Activated naive CD8-positive, alpha-beta T cell treated with anti-CD3 and anti-CD28 coated beads for 36 hours (primary cell): ENCODE measurements around the gene SIAE. TPM values are rescaled to one million over a fixed set of nuclear protein-coding genes. Genes with fewer than 3 reads are reported as not detected.
A peak's percentile ranks its signal among the peaks of the same experiment; 100 is the strongest.

Experiments
- DNase-seq: peaks from one replicate; pipeline ENCODE4 v3.0.0; 2021
- H3K27ac Mint-ChIP-seq: one replicate; pipeline ENCODE4 v1.8.0; 2022; ENCODE audit warnings: mild to moderate bottlenecking, moderate library complexity, mixed read lengths
- H3K27me3 Mint-ChIP-seq: one replicate; pipeline ENCODE4 v1.8.0; 2022; ENCODE audit warnings: mild to moderate bottlenecking, mixed read lengths
- H3K36me3 Mint-ChIP-seq: one replicate; pipeline ENCODE4 v1.8.0; 2021; ENCODE audit warnings: mild to moderate bottlenecking, mixed read lengths
- H3K4me1 Mint-ChIP-seq: one replicate; pipeline ENCODE4 v1.8.0; 2021; ENCODE audit warnings: mixed read lengths
- H3K4me3 Mint-ChIP-seq: one replicate; pipeline ENCODE4 v1.8.0; 2022; ENCODE audit warnings: mild to moderate bottlenecking, moderate library complexity, mixed read lengths
- H3K9me3 Mint-ChIP-seq: one replicate; pipeline ENCODE4 v1.8.0; 2022; ENCODE audit warnings: mixed read lengths
- total RNA-seq, 2 experiments: library from RNA; stranded (reverse); gene quantifications; one replicate each; pipeline ENCODE4 v1.2.3, GENCODE V29; 2021

The SIAE gene, protein sequence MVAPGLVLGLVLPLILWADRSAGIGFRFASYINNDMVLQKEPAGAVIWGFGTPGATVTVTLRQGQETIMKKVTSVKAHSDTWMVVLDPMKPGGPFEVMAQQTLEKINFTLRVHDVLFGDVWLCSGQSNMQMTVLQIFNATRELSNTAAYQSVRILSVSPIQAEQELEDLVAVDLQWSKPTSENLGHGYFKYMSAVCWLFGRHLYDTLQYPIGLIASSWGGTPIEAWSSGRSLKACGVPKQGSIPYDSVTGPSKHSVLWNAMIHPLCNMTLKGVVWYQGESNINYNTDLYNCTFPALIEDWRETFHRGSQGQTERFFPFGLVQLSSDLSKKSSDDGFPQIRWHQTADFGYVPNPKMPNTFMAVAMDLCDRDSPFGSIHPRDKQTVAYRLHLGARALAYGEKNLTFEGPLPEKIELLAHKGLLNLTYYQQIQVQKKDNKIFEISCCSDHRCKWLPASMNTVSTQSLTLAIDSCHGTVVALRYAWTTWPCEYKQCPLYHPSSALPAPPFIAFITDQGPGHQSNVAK
- total RNA-seq, result 1 to 10 TPM; 4.5 to 6.9 TPM

GRCh38 chr11:124673333-124674167 lies at the start of gene SIAE, which contains the start of gene SPA17:
SIAE (minus strand) TSS chr11:124673739; CDS start chr11:124673708, 31 bp downstream.
SPA17 (plus strand) TSS chr11:124673904; CDS start chr11:124675265, 1,361 bp downstream.
- H3K27me3 Mint-ChIP-seq, result no peaks in the 10 kb centered on the region
- H3K4me3 Mint-ChIP-seq, result peak within 1 kb of the TSS; percentile 92
- H3K9me3 Mint-ChIP-seq, result peaks cover 4% of the 10 kb centered on the region
- H3K4me1 Mint-ChIP-seq, result peaks cover 21% of the 10 kb centered on the region
- peak within 1 kb of the TSS; percentile 90 for H3K27ac Mint-ChIP-seq
- DNase-seq, result peak; percentile 91
- peaks cover 6% of the 10 kb centered on the region for H3K36me3 Mint-ChIP-seq

- H3K27ac Mint-ChIP-seq, result no peak overlapping the region
These were observed 48.6 kb upstream of the SIAE start for GRCh38 chr11:124722176-124722575.

DNA sequence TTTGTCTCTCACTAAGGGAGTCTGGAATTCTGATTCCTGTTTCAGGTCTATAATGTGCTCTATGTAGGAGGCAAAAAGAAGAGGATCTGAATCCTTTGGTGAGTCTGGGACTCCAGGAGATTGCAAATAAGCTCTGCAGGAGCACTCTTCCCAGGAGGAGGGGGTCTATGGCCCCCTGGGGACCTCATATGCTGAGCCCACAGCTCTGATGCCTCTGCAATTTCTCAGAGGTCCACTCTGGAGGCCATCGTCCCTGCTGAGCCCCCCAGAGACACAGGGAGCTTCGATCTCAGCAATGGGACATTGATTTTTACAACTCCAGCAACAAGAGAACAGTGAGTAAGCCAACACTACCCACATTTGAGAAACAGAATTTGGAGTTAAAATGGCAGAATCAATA lies 46.0 kb upstream of the SIAE start:
- H3K27me3 Mint-ChIP-seq, result peaks cover 63% of the 10 kb centered on the region
- H3K4me1 Mint-ChIP-seq, result peaks cover 26% of the 10 kb centered on the region
- no peaks in the 10 kb centered on the region for H3K36me3 Mint-ChIP-seq
- no peak overlapping the region for H3K27ac Mint-ChIP-seq
- H3K4me3 Mint-ChIP-seq, result no peak overlapping the region
- no peaks in the 10 kb centered on the region for H3K9me3 Mint-ChIP-seq
- no peak for DNase-seq

More at GRCh38 chr11:124722176-124722575, 48.6 kb upstream of the SIAE start:
- no peak overlapping the region for H3K4me3 Mint-ChIP-seq
- no peak for DNase-seq
- H3K36me3 Mint-ChIP-seq, result no peaks in the 10 kb centered on the region
- peaks cover 52% of the 10 kb centered on the region for H3K27me3 Mint-ChIP-seq
- peaks cover 35% of the 10 kb centered on the region for H3K4me1 Mint-ChIP-seq
- H3K9me3 Mint-ChIP-seq, result no peaks in the 10 kb centered on the region

DNA sequence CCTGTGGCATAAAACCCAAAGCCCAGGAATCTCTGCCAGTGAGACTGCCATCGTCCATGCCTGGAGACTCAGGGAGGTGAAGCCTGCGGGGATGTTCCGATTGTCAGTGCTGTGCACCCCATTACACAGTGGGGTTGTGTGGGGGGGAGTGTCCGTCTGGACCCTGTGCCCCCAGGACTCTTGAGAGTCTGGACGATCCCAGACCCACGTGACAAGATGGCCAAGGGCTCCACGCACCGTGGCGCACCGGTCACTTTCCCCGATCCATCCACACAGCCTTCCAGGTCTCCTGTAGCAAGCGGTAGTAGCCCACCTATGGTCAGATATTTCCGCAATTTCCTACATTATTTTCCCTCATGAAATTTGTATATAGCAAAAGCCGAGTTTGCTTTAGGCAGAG lies 45.3 kb upstream of the SIAE start:
- DNase-seq, result no peak
- H3K27ac Mint-ChIP-seq, result no peak overlapping the region
- H3K4me3 Mint-ChIP-seq, result no peak overlapping the region
- H3K36me3 Mint-ChIP-seq, result no peaks in the 10 kb centered on the region
- H3K27me3 Mint-ChIP-seq, result peaks cover 64% of the 10 kb centered on the region
- H3K4me1 Mint-ChIP-seq, result peaks cover 21% of the 10 kb centered on the region
- no peaks in the 10 kb centered on the region for H3K9me3 Mint-ChIP-seq

DNA sequence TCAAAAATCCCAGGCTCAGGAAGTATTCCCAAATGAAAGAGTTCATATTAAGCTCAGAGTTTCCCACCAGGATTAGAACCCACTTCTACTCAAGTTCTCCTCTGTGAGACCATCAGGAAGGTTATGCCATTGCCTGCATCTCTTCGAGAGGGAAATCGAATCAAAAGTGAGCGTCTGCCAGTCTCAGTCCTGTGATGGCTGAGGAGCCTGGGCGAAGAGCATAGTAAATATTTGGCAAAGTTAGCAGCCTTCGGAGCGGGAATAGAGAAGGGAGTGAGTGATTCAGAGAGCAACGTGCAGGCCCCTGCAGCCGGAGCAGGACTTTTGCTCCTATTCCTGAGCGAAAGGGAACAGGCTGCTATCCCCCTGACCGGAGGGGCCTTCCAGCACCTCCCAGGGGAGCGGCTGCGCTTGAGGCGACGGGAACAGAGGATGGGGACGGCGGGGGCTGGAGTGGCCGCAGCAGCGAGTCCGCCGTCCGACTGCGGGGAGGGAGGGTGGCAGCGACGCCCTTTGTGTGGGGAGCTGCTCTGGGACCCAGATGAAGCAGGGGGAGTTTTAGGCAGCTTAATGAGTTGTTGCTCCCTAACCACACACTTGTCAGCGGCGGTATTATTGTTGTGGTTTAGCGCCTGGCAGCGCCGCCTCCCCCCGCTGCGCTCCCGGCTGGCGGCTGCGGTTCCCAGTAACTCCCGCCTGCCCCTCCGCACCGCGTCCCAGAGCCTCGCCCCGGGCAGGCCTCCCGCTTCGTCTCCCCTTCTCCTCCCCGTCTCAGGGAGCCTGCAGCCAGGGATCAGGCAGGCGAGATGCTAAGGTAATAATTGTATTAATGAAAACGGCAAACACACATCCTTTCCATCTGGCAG lies 44.5 kb upstream of the SIAE start:
- Mint-ChIP-seq H3K4me3 (peak overlapping the region; percentile 64), H3K36me3 (no peaks in the 10 kb centered on the region), H3K4me1 (peaks cover 21% of the 10 kb centered on the region), H3K9me3 (no peaks in the 10 kb centered on the region), H3K27ac (no peak overlapping the region), H3K27me3 (peaks cover 71% of the 10 kb centered on the region)
- DNase-seq, result peak; percentile 15

- H3K4me3 Mint-ChIP-seq, result no peak overlapping the region
These were observed 43.9 kb upstream of the SIAE start for GRCh38 chr11:124717421-124717785.

GRCh38 chr11:124716591-124716990 lies 43.1 kb upstream of the SIAE start:
- peaks cover 61% of the 10 kb centered on the region for H3K27me3 Mint-ChIP-seq
- H3K4me1 Mint-ChIP-seq, result peaks cover 9% of the 10 kb centered on the region

More at GRCh38 chr11:124717421-124717785, 43.9 kb upstream of the SIAE start:
- Mint-ChIP-seq H3K27me3 (peaks cover 66% of the 10 kb centered on the region), H3K27ac (no peak overlapping the region), H3K36me3 (no peaks in the 10 kb centered on the region), H3K9me3 (no peaks in the 10 kb centered on the region), H3K4me1 (peaks cover 15% of the 10 kb centered on the region)
- DNase-seq, result no peak

GRCh38 chr11:124712392-124712791 lies 38.9 kb upstream of the SIAE start:
- peaks cover 37% of the 10 kb centered on the region for H3K27me3 Mint-ChIP-seq
- H3K4me1 Mint-ChIP-seq, result peaks cover 1% of the 10 kb centered on the region
- DNase-seq, result no peak
- no peak overlapping the region for H3K27ac Mint-ChIP-seq
- peaks cover 5% of the 10 kb centered on the region for H3K9me3 Mint-ChIP-seq
- H3K36me3 Mint-ChIP-seq, result peaks cover 4% of the 10 kb centered on the region
- H3K4me3 Mint-ChIP-seq, result no peak overlapping the region

More at GRCh38 chr11:124716591-124716990, 43.1 kb upstream of the SIAE start:
- no peak overlapping the region for H3K27ac Mint-ChIP-seq
- DNase-seq, result no peak
- no peaks in the 10 kb centered on the region for H3K36me3 Mint-ChIP-seq
- no peak overlapping the region for H3K4me3 Mint-ChIP-seq
- H3K9me3 Mint-ChIP-seq, result no peaks in the 10 kb centered on the region

DNA sequence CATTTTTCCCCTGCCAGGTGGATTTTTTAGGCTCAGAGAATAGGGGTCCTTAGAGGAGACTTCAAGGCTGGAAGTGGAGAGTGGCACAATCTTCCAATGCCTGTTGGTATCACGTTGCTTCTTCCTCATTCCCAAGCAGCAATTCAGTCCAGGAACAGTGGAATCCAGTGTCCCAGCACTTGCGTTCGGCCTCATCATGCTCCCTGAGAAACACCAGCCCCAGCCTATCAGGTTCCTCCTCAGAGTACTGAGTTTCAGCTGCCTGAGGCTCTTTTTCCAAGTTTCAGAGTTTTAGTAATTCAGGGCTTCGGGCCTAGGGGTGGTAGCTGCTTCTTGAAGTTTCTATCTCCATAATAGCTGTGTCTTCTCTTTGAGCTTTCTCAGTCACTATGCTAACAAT lies 34.3 kb upstream of the SIAE start:
- peaks cover 9% of the 10 kb centered on the region for H3K9me3 Mint-ChIP-seq
- H3K27me3 Mint-ChIP-seq, result peaks cover 4% of the 10 kb centered on the region
- H3K36me3 Mint-ChIP-seq, result peaks cover 4% of the 10 kb centered on the region
- DNase-seq, result no peak
- H3K4me1 Mint-ChIP-seq, result no peaks in the 10 kb centered on the region
- H3K4me3 Mint-ChIP-seq, result no peak overlapping the region
- H3K27ac Mint-ChIP-seq, result no peak overlapping the region

DNA sequence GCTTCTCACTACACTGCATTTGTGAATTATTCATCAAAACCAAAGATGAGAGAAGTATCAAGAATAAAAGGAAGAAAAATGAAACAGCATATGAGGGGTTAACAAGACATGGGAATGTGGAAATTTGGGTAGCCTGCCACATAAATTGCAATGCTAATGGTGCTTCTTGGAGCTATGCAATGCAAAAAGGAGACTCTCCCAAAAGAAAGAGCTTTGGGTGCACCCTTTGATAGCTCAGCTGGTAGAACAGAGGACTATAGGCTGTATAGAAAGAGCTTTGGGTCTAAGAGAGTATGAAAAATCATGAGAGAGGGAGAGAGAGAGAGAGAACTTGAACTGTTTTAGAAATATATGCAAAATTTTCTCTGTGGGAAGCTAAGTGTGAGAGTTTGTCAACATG lies 26.5 kb upstream of the SIAE start:
- Mint-ChIP-seq H3K27ac (no peak overlapping the region), H3K9me3 (peaks cover 3% of the 10 kb centered on the region), H3K4me1 (no peaks in the 10 kb centered on the region), H3K4me3 (no peak overlapping the region), H3K27me3 (peaks cover 8% of the 10 kb centered on the region), H3K36me3 (no peaks in the 10 kb centered on the region)
- no peak for DNase-seq

GRCh38 chr11:124699547-124699946 lies 26.0 kb upstream of the SIAE start:
- no peak overlapping the region for H3K4me3 Mint-ChIP-seq
- H3K27ac Mint-ChIP-seq, result no peak overlapping the region
- H3K9me3 Mint-ChIP-seq, result peaks cover 3% of the 10 kb centered on the region
- H3K4me1 Mint-ChIP-seq, result no peaks in the 10 kb centered on the region
- DNase-seq, result no peak
- H3K36me3 Mint-ChIP-seq, result no peaks in the 10 kb centered on the region
- H3K27me3 Mint-ChIP-seq, result peaks cover 8% of the 10 kb centered on the region

DNA sequence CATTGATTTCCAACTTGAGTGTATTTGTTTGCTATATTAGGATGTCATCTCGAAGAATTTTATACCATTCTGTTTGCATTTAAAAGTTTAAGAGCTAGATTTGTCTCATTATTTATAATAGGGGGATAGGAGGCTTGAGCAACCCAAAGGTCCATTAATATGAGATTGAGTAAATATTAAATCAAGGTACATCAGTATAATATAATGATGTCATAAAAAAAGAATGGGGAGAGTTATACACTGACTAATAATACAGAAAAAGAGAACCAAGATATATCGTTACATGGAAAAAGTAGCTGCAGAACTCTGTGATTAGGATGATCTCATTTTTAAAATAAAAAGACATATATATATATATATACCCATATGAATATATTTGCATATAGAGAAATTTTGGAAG lies 19.6 kb upstream of the SIAE start:
- H3K27ac Mint-ChIP-seq, result no peak overlapping the region
- DNase-seq, result no peak
- H3K4me3 Mint-ChIP-seq, result no peak overlapping the region

DNA sequence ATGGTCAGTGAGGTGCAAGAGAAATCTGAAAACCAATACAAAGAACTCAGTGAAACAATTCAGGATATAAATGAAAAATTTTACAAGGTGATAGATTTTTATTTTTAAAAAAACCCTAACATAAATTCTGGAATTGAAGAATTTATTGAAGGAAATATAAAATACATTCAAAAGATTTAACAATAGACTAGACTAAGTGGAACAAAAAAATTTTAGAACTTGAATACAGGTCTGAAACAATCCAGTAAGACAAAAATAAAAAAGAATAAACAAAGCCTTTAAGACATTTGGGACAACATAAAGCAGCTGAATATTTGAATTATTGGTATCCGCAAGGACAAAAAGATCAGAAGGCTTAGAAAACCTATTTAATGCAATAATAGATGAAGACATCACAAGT lies 8.9 kb upstream of the SIAE start:
- DNase-seq, result no peak
- Mint-ChIP-seq H3K9me3 (peaks cover 17% of the 10 kb centered on the region), H3K27ac (no peak overlapping the region), H3K4me3 (no peak overlapping the region), H3K4me1 (no peaks in the 10 kb centered on the region), H3K27me3 (no peaks in the 10 kb centered on the region), H3K36me3 (peaks cover 14% of the 10 kb centered on the region)

More for the DNA sequence above, 19.6 kb upstream of the SIAE start:
- Mint-ChIP-seq H3K9me3 (no peaks in the 10 kb centered on the region), H3K36me3 (no peaks in the 10 kb centered on the region), H3K4me1 (no peaks in the 10 kb centered on the region), H3K27me3 (peaks cover 2% of the 10 kb centered on the region)

DNA sequence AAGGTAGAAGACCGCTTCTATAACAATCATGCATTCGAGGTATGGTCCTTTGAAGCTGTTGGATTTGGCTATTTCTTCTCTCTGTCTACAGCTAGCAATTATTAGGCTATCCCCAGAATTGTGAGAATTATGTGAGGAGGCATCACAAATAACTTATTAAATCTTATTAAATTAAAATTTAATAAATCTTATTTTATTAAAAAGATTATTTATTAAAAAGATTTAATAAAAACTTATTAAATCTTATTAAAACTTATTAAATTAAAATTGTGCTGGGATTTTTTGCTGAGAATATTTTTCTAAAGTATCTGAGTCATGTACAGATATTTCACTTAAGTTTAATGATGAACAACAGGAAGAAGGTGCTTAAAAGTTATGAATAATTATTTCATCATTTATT lies 7.9 kb upstream of the SIAE start:
- no peak overlapping the region for H3K4me3 Mint-ChIP-seq
- peaks cover 17% of the 10 kb centered on the region for H3K9me3 Mint-ChIP-seq
- no peaks in the 10 kb centered on the region for H3K27me3 Mint-ChIP-seq
- DNase-seq, result no peak
- peaks cover 14% of the 10 kb centered on the region for H3K36me3 Mint-ChIP-seq
- H3K27ac Mint-ChIP-seq, result no peak overlapping the region
- peaks cover under 1% of the 10 kb centered on the region for H3K4me1 Mint-ChIP-seq
